Mesenchymal stem cell (in vitro differentiated cells and primary cell): Measurements from ENCODE around the gene WDR59.

Experiments used
- DNase-seq: peaks from one replicate; pipeline ENCODE4 v3.0.0-alpha.2; 2013
- H2AFZ ChIP-seq: one replicate; pipeline ENCODE4 v1.6.1; 2013; ENCODE audit warnings: low read depth, mild to moderate bottlenecking, control low read depth, inconsistent platforms, low read length, moderate library complexity
- H2AK5ac ChIP-seq: 2 replicates; pipeline ENCODE4 v1.6.1; 2013; ENCODE audit warnings: low read length, moderate library complexity, mild to moderate bottlenecking, inconsistent platforms; ENCODE audit not compliant: severe bottlenecking
- H2BK120ac ChIP-seq: one replicate; pipeline ENCODE4 v1.6.1; 2013; ENCODE audit warnings: low read depth, mild to moderate bottlenecking, inconsistent platforms, low read length, moderate library complexity
- H2BK12ac ChIP-seq, 2 experiments: one replicate each; pipeline ENCODE4 v1.6.1; 2013; ENCODE audit warnings: inconsistent platforms in 2 of 2, low read length in 2 of 2, mild to moderate bottlenecking in 2 of 2, moderate library complexity in 2 of 2, control low read depth in 1 of 2
- H2BK15ac ChIP-seq: one replicate; pipeline ENCODE4 v1.6.1; 2013; ENCODE audit warnings: mild to moderate bottlenecking, low read depth, inconsistent platforms; ENCODE audit not compliant: poor library complexity, severe bottlenecking
- H2BK5ac ChIP-seq: 2 replicates; pipeline ENCODE4 v1.6.1; 2013; ENCODE audit warnings: low read depth, mild to moderate bottlenecking, low read length, control low read depth, inconsistent platforms; ENCODE audit not compliant: poor library complexity, severe bottlenecking
- H3K14ac ChIP-seq, 2 experiments: one replicate each; pipeline ENCODE4 v1.6.1; 2013; ENCODE audit warnings: inconsistent platforms in 2 of 2, low read length in 2 of 2, control low read depth in 1 of 2, mild to moderate bottlenecking in 1 of 2, moderate library complexity in 1 of 2
- H3K18ac ChIP-seq, 2 experiments: one replicate each; pipeline ENCODE4 v1.6.1; 2013; ENCODE audit warnings: inconsistent platforms in 2 of 2, low read length in 2 of 2, control low read depth in 1 of 2, low read depth in 1 of 2, mild to moderate bottlenecking in 1 of 2
- H3K23ac ChIP-seq, 2 experiments: one replicate each; pipeline ENCODE4 v1.6.1; 2013; ENCODE audit warnings: inconsistent platforms in 2 of 2, low read length in 2 of 2, mild to moderate bottlenecking in 2 of 2, moderate library complexity in 2 of 2, control low read depth in 1 of 2
- H3K27ac ChIP-seq: 2 replicates; pipeline ENCODE4 v1.5.1; 2013; ENCODE audit warnings: mild to moderate bottlenecking, moderate library complexity, low read length, control low read depth, inconsistent platforms; ENCODE audit not compliant: poor library complexity, severe bottlenecking
- H3K27me3 ChIP-seq, 2 experiments: 2 replicates each; pipeline versions ENCODE4 v1.6.1 to v1.7.0; 2013; ENCODE audit warnings: low read length in 2 of 2, mild to moderate bottlenecking in 2 of 2, moderate library complexity in 2 of 2, control low read depth in 1 of 2, inconsistent platforms in 1 of 2; ENCODE audit not compliant: control insufficient read depth in 1 of 2, insufficient read depth in 1 of 2
- H3K36me3 ChIP-seq, 2 experiments: 2 replicates each; pipeline versions ENCODE4 v1.6.1 to v1.7.0; 2013; ENCODE audit warnings: low read length in 2 of 2, control low read depth in 1 of 2, inconsistent platforms in 1 of 2, low read depth in 1 of 2, mild to moderate bottlenecking in 1 of 2; ENCODE audit not compliant: insufficient read depth in 2 of 2, control insufficient read depth in 1 of 2
- H3K4ac ChIP-seq, 2 experiments: one replicate each; pipeline ENCODE4 v1.6.1; 2013; ENCODE audit warnings: inconsistent platforms in 2 of 2, low read length in 2 of 2, mild to moderate bottlenecking in 2 of 2, moderate library complexity in 2 of 2, control low read depth in 1 of 2, low read depth in 1 of 2
- H3K4me1 ChIP-seq: 2 replicates; pipeline ENCODE4 v1.6.1; 2013; ENCODE audit warnings: low read depth, low read length, control low read depth; ENCODE audit not compliant: control insufficient read depth, insufficient read depth
- H3K4me2 ChIP-seq: 2 replicates; pipeline ENCODE4 v1.6.1; 2013; ENCODE audit warnings: low read length, mild to moderate bottlenecking, inconsistent platforms; ENCODE audit not compliant: poor library complexity, severe bottlenecking
- H3K4me3 ChIP-seq, 2 experiments: 2 replicates each; pipeline versions ENCODE4 v1.5.1 to v1.7.0; 2013; ENCODE audit warnings: low read length in 2 of 2, mild to moderate bottlenecking in 2 of 2, control low read depth in 1 of 2, low read depth in 1 of 2; ENCODE audit not compliant: insufficient read depth in 1 of 2
- H3K79me1 ChIP-seq: replicated peaks from 2 replicates; pipeline ENCODE4 v1.6.1; 2013; ENCODE audit warnings: mild to moderate bottlenecking, control low read depth, low read length, inconsistent platforms; ENCODE audit not compliant: poor library complexity, severe bottlenecking
- H3K9ac ChIP-seq: 2 replicates; pipeline ENCODE4 v1.7.0; 2013; ENCODE audit warnings: mild to moderate bottlenecking, low read length, moderate library complexity
- H3K9me3 ChIP-seq: 2 replicates; pipeline ENCODE4 v1.7.0; 2013; ENCODE audit warnings: mild to moderate bottlenecking, low read length; ENCODE audit not compliant: control insufficient read depth
- H4K8ac ChIP-seq: one replicate; pipeline ENCODE4 v1.6.1; 2013; ENCODE audit warnings: inconsistent platforms, mild to moderate bottlenecking, low read length, moderate library complexity
- H4K91ac ChIP-seq: one replicate; pipeline ENCODE4 v1.6.1; 2013; ENCODE audit warnings: mild to moderate bottlenecking, low read length, inconsistent platforms
- WGBS: methylation state at CpG from one replicate; pipeline ENCODE4 v1.1.7; 2013; ENCODE audit warnings: mixed read lengths; 5-methylcytosine and 5-hydroxymethylcytosine counted together

WDR59 gene

GRCh38 chr16:74954763-74955162 is 30.2 kb downstream of the WDR59 start:
- H3K36me3 ChIP-seq: peaks cover 34 to 61% of the 10 kb centered on the region in 2 experiments
- no peak overlapping the region for H3K4me2 ChIP-seq
- H2AK5ac ChIP-seq: no peak overlapping the region
- H3K23ac ChIP-seq: no peak overlapping the region
- H3K4me3 ChIP-seq: no peak overlapping the region
- no peak overlapping the region for H3K18ac ChIP-seq
- DNase-seq: no peak
- H2AFZ ChIP-seq: no peak overlapping the region
- no peak overlapping the region for H3K14ac ChIP-seq
- H3K79me1 ChIP-seq: peaks cover 19% of the 10 kb centered on the region
- H3K4ac ChIP-seq: no peak overlapping the region
- no peak overlapping the region for H2BK12ac ChIP-seq
- WGBS: 97% methylated on average over 4 of the region's 4 CpGs
- no peaks in the 10 kb centered on the region for H3K27me3 ChIP-seq
- H3K9me3 ChIP-seq: no peaks in the 10 kb centered on the region
- H3K9ac ChIP-seq: no peak overlapping the region
- H3K4me1 ChIP-seq: peaks cover 4% of the 10 kb centered on the region
- H2BK120ac ChIP-seq: no peak overlapping the region
- no peak overlapping the region for H2BK15ac ChIP-seq
- no peak overlapping the region for H4K8ac ChIP-seq
- H2BK5ac ChIP-seq: no peak overlapping the region
- no peak overlapping the region for H4K91ac ChIP-seq
- H3K27ac ChIP-seq: no peak overlapping the region

DNA sequence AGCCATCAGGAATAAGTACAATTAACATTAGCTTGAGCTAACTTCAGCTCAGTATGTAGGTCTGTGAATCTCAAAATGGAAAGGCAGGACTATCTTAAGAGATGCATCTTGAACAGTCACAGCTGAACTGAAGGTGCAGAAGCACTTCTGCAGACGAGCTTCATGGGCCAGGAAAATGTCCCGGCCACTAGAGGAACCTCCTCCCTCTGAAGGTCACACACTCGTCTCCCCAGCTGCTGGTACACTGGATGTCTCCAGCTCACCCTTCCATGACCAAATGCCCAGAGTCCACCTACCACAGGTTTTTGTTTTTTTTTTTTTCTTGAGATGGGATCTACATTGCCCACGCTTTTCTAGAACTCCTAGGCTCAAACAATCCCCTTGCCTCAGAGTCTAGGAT is 33.2 kb downstream of the WDR59 start:
- H3K14ac ChIP-seq: no peak overlapping the region
- no peak overlapping the region for H3K23ac ChIP-seq
- H2BK15ac ChIP-seq: no peak overlapping the region
- H3K36me3 ChIP-seq: peaks cover 33 to 73% of the 10 kb centered on the region in 2 experiments
- H3K27ac ChIP-seq: no peak overlapping the region
- H3K27me3 ChIP-seq: no peaks in the 10 kb centered on the region
- H3K4me2 ChIP-seq: no peak overlapping the region
- no peak overlapping the region for H2BK12ac ChIP-seq
- H3K9ac ChIP-seq: no peak overlapping the region
- no peak overlapping the region for H3K18ac ChIP-seq
- DNase-seq: no peak
- no peak overlapping the region for H4K91ac ChIP-seq
- peaks cover 13% of the 10 kb centered on the region for H3K79me1 ChIP-seq
- no peak overlapping the region for H3K4ac ChIP-seq
- no peak overlapping the region for H3K4me3 ChIP-seq
- WGBS: 91% methylated on average over 3 of the region's 4 CpGs
- no peaks in the 10 kb centered on the region for H3K9me3 ChIP-seq
- no peak overlapping the region for H4K8ac ChIP-seq
- no peak overlapping the region for H2BK5ac ChIP-seq
- no peak overlapping the region for H2BK120ac ChIP-seq
- H2AK5ac ChIP-seq: no peak overlapping the region
- no peak overlapping the region for H2AFZ ChIP-seq
- H3K4me1 ChIP-seq: peaks cover 4% of the 10 kb centered on the region

GRCh38 chr16:74951206-74951605 is 33.7 kb downstream of the WDR59 start:
- H3K18ac ChIP-seq: no peak overlapping the region
- H3K4me1 ChIP-seq: peaks cover 4% of the 10 kb centered on the region
- H3K36me3 ChIP-seq: peaks cover 32 to 72% of the 10 kb centered on the region in 2 experiments
- H3K23ac ChIP-seq: no peak overlapping the region
- H3K9me3 ChIP-seq: no peaks in the 10 kb centered on the region
- no peaks in the 10 kb centered on the region for H3K27me3 ChIP-seq
- no peak overlapping the region for H4K8ac ChIP-seq
- H3K4me2 ChIP-seq: no peak overlapping the region
- H2BK120ac ChIP-seq: no peak overlapping the region
- H2AK5ac ChIP-seq: no peak overlapping the region
- H3K27ac ChIP-seq: no peak overlapping the region
- H2BK12ac ChIP-seq: no peak overlapping the region
- H2BK5ac ChIP-seq: no peak overlapping the region
- no peak overlapping the region for H3K4ac ChIP-seq
- H3K79me1 ChIP-seq: peaks cover 11% of the 10 kb centered on the region
- no peak for DNase-seq
- H2AFZ ChIP-seq: no peak overlapping the region
- no peak overlapping the region for H3K9ac ChIP-seq
- no peak overlapping the region for H3K4me3 ChIP-seq
- no peak overlapping the region for H2BK15ac ChIP-seq
- WGBS: 98% methylated on average over 11 of the region's 11 CpGs
- H3K14ac ChIP-seq: no peak overlapping the region
- H4K91ac ChIP-seq: no peak overlapping the region

DNA sequence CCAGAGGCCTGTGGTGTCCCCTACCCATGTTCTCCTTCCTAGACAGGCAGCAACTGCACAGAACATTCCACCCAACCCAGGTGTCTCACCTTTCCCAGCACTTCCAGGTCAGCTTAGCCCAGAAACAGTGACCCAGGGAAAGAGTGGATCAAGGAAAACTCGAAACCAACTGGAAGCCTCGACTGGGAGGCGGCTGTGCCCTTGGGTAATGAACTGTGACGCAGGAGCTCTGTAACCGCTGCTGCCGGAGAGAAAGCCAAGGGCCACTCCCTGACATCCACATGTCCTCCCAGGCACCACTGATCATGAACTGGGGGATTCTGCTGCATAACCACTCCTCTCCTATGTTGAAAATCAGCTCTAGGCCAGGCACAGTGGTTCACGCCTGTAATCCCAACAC is 34.4 kb downstream of the WDR59 start:
- WGBS: 98% methylated on average over 7 of the region's 7 CpGs
- H3K9me3 ChIP-seq: no peaks in the 10 kb centered on the region

More for the DNA sequence above, 34.4 kb downstream of the WDR59 start:
- no peak overlapping the region for H2BK12ac ChIP-seq
- no peak for DNase-seq
- no peak overlapping the region for H3K14ac ChIP-seq
- no peak overlapping the region for H3K4me3 ChIP-seq
- H2BK120ac ChIP-seq: no peak overlapping the region
- no peak overlapping the region for H4K91ac ChIP-seq
- H3K4ac ChIP-seq: no peak overlapping the region
- H2BK5ac ChIP-seq: no peak overlapping the region
- H3K18ac ChIP-seq: no peak overlapping the region
- no peak overlapping the region for H2BK15ac ChIP-seq
- H3K36me3 ChIP-seq: peaks cover 28 to 69% of the 10 kb centered on the region in 2 experiments
- H4K8ac ChIP-seq: no peak overlapping the region
- no peak overlapping the region for H3K23ac ChIP-seq
- H2AK5ac ChIP-seq: no peak overlapping the region
- H3K4me2 ChIP-seq: no peak overlapping the region
- H2AFZ ChIP-seq: no peak overlapping the region
- no peaks in the 10 kb centered on the region for H3K27me3 ChIP-seq
- H3K79me1 ChIP-seq: peaks cover 11% of the 10 kb centered on the region
- H3K27ac ChIP-seq: no peak overlapping the region
- peaks cover 4% of the 10 kb centered on the region for H3K4me1 ChIP-seq
- H3K9ac ChIP-seq: no peak overlapping the region
